ENCODE results near the gene LRRC75A. TPM values are rescaled to one million over a fixed set of nuclear protein-coding genes. Genes with fewer than 3 reads are reported as not detected.

Gene LRRC75A
- total and polyA plus RNA-seq, 2 of the 13 experiments (the other 11 are each of a cell fraction or from before 2014, with no cell fraction given) = 0.03 TPM; not detected in 1

DNA sequence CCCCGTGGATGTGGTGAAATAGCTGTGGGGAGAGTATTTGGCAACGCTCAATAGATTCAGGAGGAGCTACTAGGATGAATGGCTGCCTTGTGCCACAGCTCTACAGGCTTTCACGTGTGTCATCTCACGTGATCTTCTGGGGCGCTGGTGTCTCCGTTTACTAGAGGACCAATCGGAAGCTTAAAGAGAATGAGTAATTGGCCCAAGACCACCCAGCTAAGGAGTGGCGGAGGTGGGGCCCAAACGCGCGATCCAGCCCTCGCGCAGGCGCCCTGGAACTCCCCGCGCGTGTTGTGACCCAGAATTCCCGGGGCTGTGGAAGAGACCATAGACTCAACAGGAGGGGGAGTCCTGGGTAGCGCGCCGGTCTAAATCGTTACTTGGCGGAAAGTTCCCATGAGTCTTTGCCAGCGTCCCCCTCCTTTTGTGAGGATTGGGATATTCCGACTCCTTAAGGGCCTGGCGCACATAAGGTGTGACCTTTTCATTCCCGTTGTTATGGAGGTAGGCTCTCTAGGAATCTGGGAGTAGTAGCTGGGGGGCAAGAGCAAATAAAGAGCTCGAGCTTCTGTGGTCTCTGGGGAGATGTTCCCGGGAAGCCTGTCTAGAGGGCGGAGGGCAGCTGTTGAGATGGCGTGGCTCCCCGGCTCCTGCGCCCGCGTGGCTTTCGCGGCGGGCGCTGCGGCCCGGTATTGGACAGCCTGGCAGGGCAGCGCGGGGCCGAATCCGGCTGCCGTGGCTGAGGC is 53.3 kb downstream of the LRRC75A start (continued):
- TF ChIP-seq, protein P1, sequence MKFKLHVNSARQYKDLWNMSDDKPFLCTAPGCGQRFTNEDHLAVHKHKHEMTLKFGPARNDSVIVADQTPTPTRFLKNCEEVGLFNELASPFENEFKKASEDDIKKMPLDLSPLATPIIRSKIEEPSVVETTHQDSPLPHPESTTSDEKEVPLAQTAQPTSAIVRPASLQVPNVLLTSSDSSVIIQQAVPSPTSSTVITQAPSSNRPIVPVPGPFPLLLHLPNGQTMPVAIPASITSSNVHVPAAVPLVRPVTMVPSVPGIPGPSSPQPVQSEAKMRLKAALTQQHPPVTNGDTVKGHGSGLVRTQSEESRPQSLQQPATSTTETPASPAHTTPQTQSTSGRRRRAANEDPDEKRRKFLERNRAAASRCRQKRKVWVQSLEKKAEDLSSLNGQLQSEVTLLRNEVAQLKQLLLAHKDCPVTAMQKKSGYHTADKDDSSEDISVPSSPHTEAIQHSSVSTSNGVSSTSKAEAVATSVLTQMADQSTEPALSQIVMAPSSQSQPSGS (CRISPR knock-in tag; IDR thresholded peaks at IDR 0.05) = peak; percentile 65; the same call in 1 of the 2 replicates
- TF ChIP-seq GATA4 (IDR thresholded peaks at IDR 0.05; ENCODE audit: borderline replicate concordance, low read depth) (peak; percentile 60; the same call in 1 of the 2 replicates), NFRKB (IDR thresholded peaks at IDR 0.05) (no peak), ZNF296 (CRISPR knock-in tag; conservative IDR thresholded peaks at IDR 0.05) (no peak), BCL6 (CRISPR knock-in tag; IDR thresholded peaks at IDR 0.05) (peak; percentile 90), RXRB (CRISPR knock-in tag; IDR thresholded peaks at IDR 0.05; ENCODE audit: borderline replicate concordance) (peak; percentile 57), PAWR (CRISPR knock-in tag; IDR thresholded peaks at IDR 0.05; ENCODE audit: borderline replicate concordance) (no peak), ZNF205 (CRISPR knock-in tag; IDR thresholded peaks at IDR 0.05) (no peak), ZFAT (CRISPR knock-in tag; conservative IDR thresholded peaks at IDR 0.05) (no peak), ZNF431 (CRISPR knock-in tag; IDR thresholded peaks at IDR 0.05; ENCODE audit: borderline replicate concordance, low read depth) (0 out of 2 replicates have a peak, but pooled peaks have one; percentile 65), ZNF781 (CRISPR knock-in tag; IDR thresholded peaks at IDR 0.05; ENCODE audit: borderline replicate concordance, not compliant biosample characterization) (peak; percentile 56), BORCS8-MEF2B (CRISPR knock-in tag; IDR thresholded peaks at IDR 0.05) (no peak), ZNF766 (CRISPR knock-in tag; IDR thresholded peaks at IDR 0.05; ENCODE audit: borderline replicate concordance) (no peak), ZNF180 (CRISPR knock-in tag; IDR thresholded peaks at IDR 0.05; ENCODE audit: borderline replicate concordance, low read depth) (0 out of 2 replicates have a peak, but pooled peaks have one; percentile 34), ZNF552 (CRISPR knock-in tag; IDR thresholded peaks at IDR 0.05; ENCODE audit: borderline replicate concordance) (no peak), NCOA1 (CRISPR knock-in tag; IDR thresholded peaks at IDR 0.05) (peak; percentile 75), BCLAF1 (IDR thresholded peaks at IDR 0.05) (no peak), HES4 (CRISPR knock-in tag; IDR thresholded peaks at IDR 0.05; ENCODE audit: borderline replicate concordance) (no peak), FOXA3 (CRISPR knock-in tag; IDR thresholded peaks at IDR 0.05) (peak; percentile 56), HNRNPL (IDR thresholded peaks at IDR 0.05; ENCODE audit: low read depth, low read length) (peak; percentile 61), ATM (IDR thresholded peaks at IDR 0.05; ENCODE audit: borderline replicate concordance) (no peak), SRSF9 (IDR thresholded peaks at IDR 0.05; ENCODE audit: borderline replicate concordance, insufficient read depth, low read depth, low read length, poor library complexity, severe bottlenecking) (no peak)
- TF ChIP-seq, protein P2, sequence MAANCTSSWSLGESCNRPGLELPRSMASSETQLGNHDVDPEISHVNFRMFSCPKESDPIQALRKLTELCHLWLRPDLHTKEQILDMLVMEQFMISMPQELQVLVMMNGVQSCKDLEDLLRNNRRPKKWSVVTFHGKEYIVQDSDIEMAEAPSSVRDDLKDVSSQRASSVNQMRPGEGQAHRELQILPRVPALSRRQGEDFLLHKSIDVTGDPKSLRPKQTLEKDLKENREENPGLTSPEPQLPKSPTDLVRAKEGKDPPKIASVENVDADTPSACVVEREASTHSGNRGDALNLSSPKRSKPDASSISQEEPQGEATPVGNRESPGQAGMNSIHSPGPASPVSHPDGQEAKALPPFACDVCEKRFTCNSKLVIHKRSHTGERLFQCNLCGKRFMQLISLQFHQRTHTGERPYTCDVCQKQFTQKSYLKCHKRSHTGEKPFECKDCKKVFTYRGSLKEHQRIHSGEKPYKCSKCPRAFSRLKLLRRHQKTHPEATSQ (CRISPR knock-in tag; IDR thresholded peaks at IDR 0.05; ENCODE audit: borderline replicate concordance) = no peak
- TF ChIP-seq, protein P3, sequence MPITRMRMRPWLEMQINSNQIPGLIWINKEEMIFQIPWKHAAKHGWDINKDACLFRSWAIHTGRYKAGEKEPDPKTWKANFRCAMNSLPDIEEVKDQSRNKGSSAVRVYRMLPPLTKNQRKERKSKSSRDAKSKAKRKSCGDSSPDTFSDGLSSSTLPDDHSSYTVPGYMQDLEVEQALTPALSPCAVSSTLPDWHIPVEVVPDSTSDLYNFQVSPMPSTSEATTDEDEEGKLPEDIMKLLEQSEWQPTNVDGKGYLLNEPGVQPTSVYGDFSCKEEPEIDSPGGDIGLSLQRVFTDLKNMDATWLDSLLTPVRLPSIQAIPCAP (CRISPR knock-in tag; IDR thresholded peaks at IDR 0.05; ENCODE audit: low read depth) = no peak
